IPS-18a (cell line): ENCODE data around the gene ELP4.

Experiments used
- H3K27ac ChIP-seq: one replicate; pipeline ENCODE4 v1.5.1; 2013; ENCODE audit warnings: low read length
- H3K27me3 ChIP-seq: one replicate; pipeline ENCODE4 v1.6.1; 2013; ENCODE audit warnings: mild to moderate bottlenecking, low read length; ENCODE audit not compliant: control insufficient read depth, insufficient read depth
- H3K36me3 ChIP-seq: one replicate; pipeline ENCODE4 v1.6.1; 2013; ENCODE audit warnings: low read depth, low read length; ENCODE audit not compliant: control insufficient read depth
- H3K4me1 ChIP-seq: one replicate; pipeline ENCODE4 v1.6.1; 2013; ENCODE audit warnings: low read depth, low read length; ENCODE audit not compliant: control insufficient read depth
- H3K4me3 ChIP-seq: one replicate; pipeline ENCODE4 v1.5.1; 2013; ENCODE audit warnings: low read length
- H3K9ac ChIP-seq: one replicate; pipeline ENCODE4 v1.6.1; 2013; ENCODE audit warnings: mild to moderate bottlenecking, low read length, moderate library complexity
- H3K9me3 ChIP-seq: one replicate; pipeline ENCODE4 v1.6.1; 2013; ENCODE audit warnings: low read depth, low read length; ENCODE audit not compliant: control insufficient read depth

The ELP4 gene

GRCh38 chr11:31823644-31824331 is 314.2 kb downstream of the ELP4 start:
- H3K4me1 ChIP-seq, result peaks cover 58% of the 10 kb centered on the region
- peak overlapping the region; percentile 25 for H3K4me3 ChIP-seq
- H3K27me3 ChIP-seq, result peaks cover 100% of the 10 kb centered on the region
- H3K36me3 ChIP-seq, result no peaks in the 10 kb centered on the region
- no peak overlapping the region for H3K27ac ChIP-seq
- H3K9me3 ChIP-seq, result no peaks in the 10 kb centered on the region
- H3K9ac ChIP-seq, result no peak overlapping the region

DNA sequence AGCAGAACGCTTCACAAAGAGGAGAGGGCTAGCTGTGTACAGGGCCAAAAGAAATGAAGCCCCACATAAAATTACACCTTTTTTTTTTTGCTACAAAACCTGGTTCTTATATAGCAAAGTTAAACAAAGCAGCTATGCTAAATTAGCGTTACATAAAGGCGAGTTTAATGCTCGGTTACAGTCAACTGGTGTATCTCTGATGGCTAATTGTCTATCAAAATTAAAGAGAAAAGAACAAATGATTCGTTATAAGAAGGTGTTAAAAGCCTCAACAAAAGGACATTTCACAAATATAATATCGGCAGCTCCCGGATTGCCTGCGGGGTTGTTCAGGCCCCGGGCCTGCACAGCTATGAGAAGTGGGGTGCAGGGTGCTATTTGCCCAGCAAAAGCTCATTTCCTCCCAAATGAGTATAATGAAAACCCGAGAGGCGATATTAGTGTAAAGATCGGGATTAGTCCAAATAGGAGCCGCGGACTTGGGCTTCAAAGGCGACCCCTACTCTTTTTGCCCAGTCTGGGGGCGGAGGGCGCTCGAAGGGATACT is 314.8 kb downstream of the ELP4 start:
- H3K36me3 ChIP-seq, result no peaks in the 10 kb centered on the region
- no peak overlapping the region for H3K9ac ChIP-seq
- peaks cover 100% of the 10 kb centered on the region for H3K27me3 ChIP-seq
- peaks cover 58% of the 10 kb centered on the region for H3K4me1 ChIP-seq
- H3K9me3 ChIP-seq, result no peaks in the 10 kb centered on the region
- H3K4me3 ChIP-seq, result peak overlapping the region; percentile 25
- no peak overlapping the region for H3K27ac ChIP-seq

- Histone ChIP-seq H3K9ac (no peak overlapping the region), H3K27ac (no peak overlapping the region), H3K27me3 (peaks cover 100% of the 10 kb centered on the region), H3K36me3 (no peaks in the 10 kb centered on the region), H3K9me3 (no peaks in the 10 kb centered on the region), H3K4me3 (peak overlapping the region; percentile 25), H3K4me1 (peaks cover 58% of the 10 kb centered on the region)
Measured at GRCh38 chr11:31824879-31825837, 315.6 kb downstream of the ELP4 start.

- no peaks in the 10 kb centered on the region for H3K36me3 ChIP-seq
- no peaks in the 10 kb centered on the region for H3K9me3 ChIP-seq
- H3K27ac ChIP-seq, result no peak overlapping the region
- H3K4me1 ChIP-seq, result peaks cover 54% of the 10 kb centered on the region
- peaks cover 96% of the 10 kb centered on the region for H3K27me3 ChIP-seq
- H3K9ac ChIP-seq, result no peak overlapping the region
- peak overlapping the region; percentile 32 for H3K4me3 ChIP-seq
Measured at GRCh38 chr11:31825838-31826484, 316.4 kb downstream of the ELP4 start.

- H3K27ac ChIP-seq, result no peak overlapping the region
- H3K27me3 ChIP-seq, result peaks cover 88% of the 10 kb centered on the region
- no peak overlapping the region for H3K9ac ChIP-seq
- peaks cover 45% of the 10 kb centered on the region for H3K4me1 ChIP-seq
- H3K36me3 ChIP-seq, result no peaks in the 10 kb centered on the region
- H3K9me3 ChIP-seq, result no peaks in the 10 kb centered on the region
- H3K4me3 ChIP-seq, result peak overlapping the region; percentile 32
Measured at GRCh38 chr11:31826536-31827438, 317.2 kb downstream of the ELP4 start.

DNA sequence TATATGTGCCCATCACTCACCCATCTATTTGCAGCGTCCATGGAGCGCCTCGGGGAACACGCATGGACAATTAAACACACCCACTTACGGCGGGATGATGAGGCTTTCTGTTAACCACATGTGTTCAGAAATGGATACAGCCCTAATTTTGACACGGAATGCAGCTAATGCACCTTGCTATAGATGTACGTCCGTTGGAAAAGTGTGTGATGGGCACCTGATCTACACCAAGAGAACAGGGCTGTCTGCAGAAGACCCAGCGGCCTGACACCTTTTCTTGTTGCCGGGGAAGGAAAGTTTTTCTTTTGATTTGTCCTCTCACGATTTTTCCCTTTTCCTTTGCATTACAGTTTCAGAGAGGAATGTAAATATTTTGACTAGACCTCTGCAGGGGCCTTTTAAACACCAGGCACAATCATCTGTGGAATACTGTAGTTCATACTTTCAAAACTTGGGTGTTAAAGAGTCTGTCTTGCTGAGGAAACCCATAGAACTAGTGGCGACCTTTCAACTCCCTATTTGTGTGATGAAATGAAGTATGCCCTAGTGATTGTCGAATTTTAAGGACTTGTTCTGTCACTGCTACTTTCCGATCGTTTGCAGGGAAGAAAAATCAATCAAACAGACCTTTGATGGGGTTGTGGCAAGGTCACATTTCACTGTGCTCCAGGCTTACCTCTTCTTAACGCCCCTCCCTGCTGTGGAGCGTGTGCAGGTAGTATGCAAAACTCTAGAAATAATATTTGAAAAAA is 318.1 kb downstream of the ELP4 start:
- Histone ChIP-seq H3K4me1 (peaks cover 39% of the 10 kb centered on the region), H3K27me3 (peaks cover 88% of the 10 kb centered on the region), H3K9me3 (no peaks in the 10 kb centered on the region), H3K4me3 (peak overlapping the region; percentile 32), H3K36me3 (no peaks in the 10 kb centered on the region), H3K9ac (no peak overlapping the region), H3K27ac (no peak overlapping the region)

- Histone ChIP-seq H3K27me3 (peaks cover 84% of the 10 kb centered on the region), H3K27ac (no peak overlapping the region), H3K9me3 (no peaks in the 10 kb centered on the region), H3K4me1 (peaks cover 36% of the 10 kb centered on the region), H3K9ac (no peak overlapping the region), H3K36me3 (no peaks in the 10 kb centered on the region), H3K4me3 (no peak overlapping the region)
Measured at GRCh38 chr11:31828217-31828616, 318.6 kb downstream of the ELP4 start.

GRCh38 chr11:31830406-31830805 is 320.8 kb downstream of the ELP4 start:
- Histone ChIP-seq H3K27me3 (peaks cover 69% of the 10 kb centered on the region), H3K9me3 (no peaks in the 10 kb centered on the region), H3K4me1 (peaks cover 15% of the 10 kb centered on the region), H3K27ac (no peak overlapping the region), H3K9ac (no peak overlapping the region), H3K36me3 (no peaks in the 10 kb centered on the region), H3K4me3 (no peak overlapping the region)

DNA sequence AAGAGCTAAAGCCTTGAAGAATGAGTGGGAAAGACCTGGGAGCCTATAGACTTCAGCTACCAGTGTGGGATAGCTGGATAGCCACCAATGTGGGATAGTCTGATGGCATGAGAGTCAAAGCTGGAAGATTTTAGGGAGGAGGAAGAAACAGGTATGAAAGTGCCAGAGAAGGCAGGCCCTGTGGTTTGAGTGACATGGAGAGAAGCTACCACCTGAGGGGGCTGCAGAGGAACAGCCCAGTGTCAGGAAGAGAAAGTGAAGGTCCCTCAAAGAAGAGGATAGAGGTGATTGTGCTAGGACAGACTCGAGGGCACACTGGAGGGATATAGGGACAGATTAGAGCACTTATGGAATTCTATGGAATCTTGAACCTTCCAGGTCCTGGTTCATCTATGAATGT is 324.7 kb downstream of the ELP4 start:
- Histone ChIP-seq H3K4me1 (no peaks in the 10 kb centered on the region), H3K4me3 (no peak overlapping the region), H3K9me3 (no peaks in the 10 kb centered on the region), H3K36me3 (no peaks in the 10 kb centered on the region), H3K27ac (no peak overlapping the region), H3K9ac (no peak overlapping the region), H3K27me3 (peaks cover 31% of the 10 kb centered on the region)
